GM19467 (cell line): ENCODE data around the gene CIDEA.
"Not testable (repeated sequence)": the region's sequence is repeated elsewhere in the genome, so short reads cannot be mapped to it uniquely, and the experiment has no call there.

Experiments
- ATAC-seq: cut with Tn5 transposase; IDR thresholded peaks from one replicate; pipeline ENCODE4 v1.9.1; 2021; ENCODE audit warnings: mild to moderate bottlenecking, moderate library complexity; ENCODE audit not compliant: unreplicated experiment

CIDEA gene

GRCh38 chr18:12254136-12254819 is at the start of gene CIDEA:
Gene CIDEA, plus strand, starts transcription at chr18:12254361. Its CDS starts 23 bp downstream, at chr18:12254384.
- no peak for ATAC-seq

GRCh38 chr18:12208296-12209153 is 45.6 kb upstream of the CIDEA start:
- not testable (repeated sequence) for ATAC-seq

GRCh38 chr18:12212308-12212707 is 41.9 kb upstream of the CIDEA start:
- ATAC-seq = not testable (repeated sequence)

GRCh38 chr18:12214296-12215005 is 39.7 kb upstream of the CIDEA start:
- not testable (repeated sequence) for ATAC-seq

GRCh38 chr18:12216471-12216870 is 37.7 kb upstream of the CIDEA start:
- ATAC-seq = not testable (repeated sequence)

GRCh38 chr18:12218603-12219002 is 35.6 kb upstream of the CIDEA start:
- ATAC-seq = not testable (repeated sequence)

- not testable (repeated sequence) for ATAC-seq
Observed at GRCh38 chr18:12222041-12222440, 32.1 kb upstream of the CIDEA start.

- ATAC-seq = not testable (repeated sequence)
Observed at GRCh38 chr18:12223326-12223725, 30.8 kb upstream of the CIDEA start.

GRCh38 chr18:12226807-12227206 is 27.4 kb upstream of the CIDEA start:
- ATAC-seq = not testable (repeated sequence)

- not testable (repeated sequence) for ATAC-seq
Observed at GRCh38 chr18:12227399-12228186, 26.6 kb upstream of the CIDEA start.

- not testable (repeated sequence) for ATAC-seq
Observed at GRCh38 chr18:12228308-12228707, 25.9 kb upstream of the CIDEA start.

- not testable (repeated sequence) for ATAC-seq
Observed at GRCh38 chr18:12230561-12230960, 23.6 kb upstream of the CIDEA start.

- ATAC-seq = no peak
Observed at GRCh38 chr18:12231040-12231882, 22.9 kb upstream of the CIDEA start.

GRCh38 chr18:12231986-12232385 is 22.2 kb upstream of the CIDEA start:
- ATAC-seq = no peak

GRCh38 chr18:12233378-12233777 is 20.8 kb upstream of the CIDEA start:
- no peak for ATAC-seq

- no peak for ATAC-seq
Observed at GRCh38 chr18:12234451-12235190, 19.5 kb upstream of the CIDEA start.

- no peak for ATAC-seq
Observed at GRCh38 chr18:12236141-12236540, 18.0 kb upstream of the CIDEA start.

GRCh38 chr18:12236934-12237832 is 17.0 kb upstream of the CIDEA start:
- ATAC-seq = peak; percentile 88
